GM19240 (cell line): ENCODE results near the gene C20orf141.

Experiments used
- DNase-seq: peaks from one replicate; pipeline ENCODE4 v3.0.0; 2011; ENCODE audit warnings: low spot score; ENCODE audit not compliant: insufficient read length

Gene C20orf141

GRCh38 chr20:2846698-2847097 lies 31.9 kb downstream of the C20orf141 start:
- DNase-seq: no peak

GRCh38 chr20:2847802-2848201 lies 33.0 kb downstream of the C20orf141 start:
- DNase-seq: no peak

DNA sequence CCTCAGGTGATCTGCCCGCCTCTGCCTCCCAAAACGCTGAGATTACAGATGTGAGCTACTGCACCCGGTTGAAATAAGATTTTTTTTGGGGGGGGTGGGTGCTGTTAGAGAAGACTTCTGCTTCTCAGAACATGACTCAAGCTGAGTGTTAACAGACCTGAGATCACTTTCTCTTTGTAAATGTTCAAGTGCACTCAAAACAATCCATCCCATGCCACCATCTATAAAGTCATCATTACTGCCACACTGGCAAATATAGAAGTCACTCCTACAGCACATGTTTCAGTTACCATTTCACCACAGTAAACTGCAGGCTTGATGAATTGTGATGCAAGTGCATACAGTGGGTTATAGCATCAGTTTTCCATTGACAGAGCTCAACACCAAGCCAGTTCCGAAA lies 34.7 kb downstream of the C20orf141 start:
- no peak for DNase-seq

GRCh38 chr20:2851086-2851485 lies 36.3 kb downstream of the C20orf141 start:
- no peak for DNase-seq

GRCh38 chr20:2858591-2858990 lies 43.8 kb downstream of the C20orf141 start:
- DNase-seq: no peak

DNA sequence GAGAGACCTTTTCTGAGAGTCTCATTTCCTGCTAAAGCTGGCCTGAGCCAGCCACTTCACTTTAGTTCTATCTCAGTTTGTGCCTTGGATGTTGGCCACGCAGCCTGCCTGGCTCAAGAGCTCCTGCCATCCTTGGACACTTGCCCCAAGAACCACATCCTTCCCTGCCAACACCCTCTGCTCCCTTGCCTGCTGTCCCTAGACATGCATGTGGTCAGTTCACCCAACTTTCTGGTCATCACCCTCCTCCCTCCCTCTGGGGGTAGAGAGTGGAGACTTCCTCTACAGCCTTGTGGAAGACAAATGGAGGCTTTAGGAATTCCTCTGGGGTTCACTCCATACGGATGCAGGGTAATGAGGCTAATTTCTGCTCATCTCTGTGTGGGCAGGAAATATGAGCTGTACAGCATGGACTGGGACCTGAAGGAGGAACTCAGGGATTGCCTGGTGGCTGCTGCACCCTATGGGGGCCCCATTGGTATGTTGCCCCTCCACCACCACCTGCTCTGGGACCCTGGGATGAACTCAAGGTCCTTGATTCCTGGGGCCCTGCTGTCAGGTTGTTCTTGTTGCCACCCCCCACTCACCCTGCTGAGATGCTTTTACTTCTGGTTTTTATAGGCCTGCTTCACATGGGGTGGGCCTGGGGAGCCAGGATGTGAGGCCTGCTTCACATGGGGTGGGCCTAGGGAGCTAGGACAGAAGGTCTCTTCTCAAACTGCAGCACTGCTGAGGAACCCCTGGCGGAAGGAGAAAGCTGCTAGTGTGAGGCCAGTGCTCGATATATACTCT lies 44.7 kb downstream of the C20orf141 start:
- no peak for DNase-seq

GRCh38 chr20:2864626-2865025 lies 49.8 kb downstream of the C20orf141 start:
- no peak for DNase-seq

- no peak for DNase-seq
Observed at GRCh38 chr20:2865101-2865500, 50.3 kb downstream of the C20orf141 start.
